ENCODE data around the gene ATRIP.

GRCh38 chr3:48460517-48460902 lies 14.0 kb downstream of the ATRIP start:
- no peak for TF ChIP-seq CTCF (IDR thresholded peaks at IDR 0.05; ENCODE audit: low read depth, low read length)
- no peak for TF ChIP-seq EZH2phosphoT487 (IDR thresholded peaks at IDR 0.05; ENCODE audit: low read depth)

Data from OCI-LY3 (cell line).